Osteoblast (primary cell): ENCODE results near the gene ITGB5. TPM values are rescaled to one million over a fixed set of nuclear protein-coding genes. Genes with fewer than 3 reads are reported as not detected.
A peak's percentile ranks its signal among the peaks of the same experiment; 100 is the strongest.

Source experiments
- DNase-seq: peaks from one replicate; pipeline ENCODE4 v3.0.0; 2011; ENCODE audit warnings: low spot score, mixed read lengths; ENCODE audit not compliant: insufficient read length; ENCODE audit errors: missing footprints
- H2AFZ ChIP-seq: 2 replicates; pipeline ENCODE4 v1.6.0; 2011; ENCODE audit warnings: mild to moderate bottlenecking, low read length
- H3K27ac ChIP-seq: 2 replicates; pipeline ENCODE4 v1.5.1; 2011; ENCODE audit warnings: mild to moderate bottlenecking, low read depth, low read length, moderate library complexity
- H3K27me3 ChIP-seq: 2 replicates; pipeline ENCODE4 v1.6.0; 2012; ENCODE audit warnings: mild to moderate bottlenecking, control low read depth, inconsistent platforms, low read length, moderate library complexity; ENCODE audit not compliant: insufficient read depth
- H3K36me3 ChIP-seq: 2 replicates; pipeline ENCODE4 v1.5.1; 2011; ENCODE audit warnings: mild to moderate bottlenecking, low read length, control low read depth, moderate library complexity; ENCODE audit not compliant: insufficient read depth
- H3K4me1 ChIP-seq: 2 replicates; pipeline ENCODE4 v1.5.1; 2011; ENCODE audit warnings: mild to moderate bottlenecking, low read length, control low read depth, moderate library complexity; ENCODE audit not compliant: insufficient read depth
- H3K4me2 ChIP-seq: 2 replicates; pipeline ENCODE4 v1.6.0; 2011; ENCODE audit warnings: mild to moderate bottlenecking, low read length; ENCODE audit not compliant: insufficient read depth
- H3K4me3 ChIP-seq: fragments of 200-600 bp; sonication (generic); 3 replicates; pipeline ENCODE4 v1.5.1; 2012; ENCODE audit warnings: mild to moderate bottlenecking, low read length, inconsistent platforms; ENCODE audit not compliant: insufficient read depth
- H3K79me2 ChIP-seq: 2 replicates; pipeline ENCODE4 v1.6.0; 2012; ENCODE audit warnings: mild to moderate bottlenecking, low read length, control low read depth, inconsistent platforms; ENCODE audit not compliant: insufficient read depth
- H3K9me3 ChIP-seq: 2 replicates; pipeline ENCODE4 v1.5.1; 2011; ENCODE audit warnings: low read depth, low read length, control low read depth
- H4K20me1 ChIP-seq: 2 replicates; pipeline ENCODE4 v1.6.0; 2012; ENCODE audit warnings: mild to moderate bottlenecking, low read length, control low read depth; ENCODE audit not compliant: insufficient read depth
- CTCF ChIP-seq: IDR thresholded peaks from 2 replicates; pipeline ENCODE4 v1.5.1; 2011; ENCODE audit warnings: mild to moderate bottlenecking, low read depth, low read length, moderate library complexity; ENCODE audit errors: extremely low read depth
- total RNA-seq: library from RNA; depleted of rRNA; stranded (reverse); fragments of >200 nt; gene quantifications from 2 replicates; pipeline ENCODE4 v1.2.3, GENCODE V29; 2012

ITGB5 gene
- total RNA-seq, 1 donor = 433 TPM

GRCh38 chr3:124838963-124839362, 48.2 kb downstream of the ITGB5 start:
- H2AFZ ChIP-seq = no peak overlapping the region
- H3K36me3 ChIP-seq = peaks cover 40% of the 10 kb centered on the region
- peaks cover 70% of the 10 kb centered on the region for H3K79me2 ChIP-seq
- H3K27ac ChIP-seq = peak overlapping the region; percentile 87
- no peak for TF ChIP-seq CTCF
- no peaks in the 10 kb centered on the region for H3K27me3 ChIP-seq
- H3K4me3 ChIP-seq = no peak overlapping the region
- no peaks in the 10 kb centered on the region for H3K9me3 ChIP-seq
- DNase-seq = no peak
- H4K20me1 ChIP-seq = no peaks in the 10 kb centered on the region
- no peak overlapping the region for H3K4me2 ChIP-seq
- H3K4me1 ChIP-seq = peaks cover 44% of the 10 kb centered on the region

GRCh38 chr3:124837730-124838186, 49.4 kb downstream of the ITGB5 start:
- Histone ChIP-seq H2AFZ (no peak overlapping the region), H3K9me3 (no peaks in the 10 kb centered on the region), H4K20me1 (no peaks in the 10 kb centered on the region), H3K36me3 (peaks cover 34% of the 10 kb centered on the region), H3K4me1 (peaks cover 56% of the 10 kb centered on the region), H3K79me2 (peaks cover 61% of the 10 kb centered on the region), H3K4me3 (no peak overlapping the region), H3K27me3 (no peaks in the 10 kb centered on the region), H3K27ac (peak overlapping the region; percentile 87), H3K4me2 (peak overlapping the region; percentile 2)
- no peak for TF ChIP-seq CTCF
- DNase-seq = peak; percentile 84

GRCh38 chr3:124837065-124837464, 50.1 kb downstream of the ITGB5 start:
- Histone ChIP-seq H3K9me3 (no peaks in the 10 kb centered on the region), H3K79me2 (peaks cover 60% of the 10 kb centered on the region), H3K4me2 (peak overlapping the region; percentile 2), H2AFZ (no peak overlapping the region), H3K27ac (peak overlapping the region; percentile 87), H4K20me1 (no peaks in the 10 kb centered on the region), H3K4me3 (no peak overlapping the region), H3K36me3 (peaks cover 29% of the 10 kb centered on the region), H3K4me1 (peaks cover 63% of the 10 kb centered on the region), H3K27me3 (no peaks in the 10 kb centered on the region)
- no peak for DNase-seq
- TF ChIP-seq CTCF = no peak

- Histone ChIP-seq H3K27ac (peak overlapping the region; percentile 87), H3K4me3 (no peak overlapping the region), H3K4me1 (peaks cover 64% of the 10 kb centered on the region), H3K79me2 (peaks cover 60% of the 10 kb centered on the region), H2AFZ (no peak overlapping the region), H3K36me3 (peaks cover 28% of the 10 kb centered on the region), H3K4me2 (no peak overlapping the region), H4K20me1 (no peaks in the 10 kb centered on the region), H3K27me3 (no peaks in the 10 kb centered on the region), H3K9me3 (no peaks in the 10 kb centered on the region)
- no peak for TF ChIP-seq CTCF
- DNase-seq = no peak
These were observed 50.7 kb downstream of the ITGB5 start for GRCh38 chr3:124836448-124836847.
